Keratinocyte (primary cell): Measurements from ENCODE around the gene PDE9A. TPM values are rescaled to one million over a fixed set of nuclear protein-coding genes. Genes with fewer than 3 reads are reported as not detected.

Experiments
- DNase-seq: peaks from one replicate; pipeline ENCODE4 v3.0.0-alpha.2; 2011; ENCODE audit warnings: low read depth, missing footprints, low spot score
- FAIRE-seq: peaks from 2 replicates; lab custom pipeline; 2011; peaks lifted over from hg19 to GRCh38; lab: Jason Lieb, UNC
- H2AFZ ChIP-seq: 2 replicates; pipeline ENCODE4 v1.6.0; 2012; ENCODE audit warnings: low read length, control low read depth, inconsistent platforms; ENCODE audit not compliant: control insufficient read depth
- H3K27ac ChIP-seq: 2 replicates; pipeline ENCODE4 v1.5.1; 2011; ENCODE audit warnings: low read length; ENCODE audit not compliant: control insufficient read depth, insufficient read depth
- H3K27me3 ChIP-seq: 3 replicates; pipeline ENCODE4 v1.6.0; 2011; ENCODE audit warnings: low read length; ENCODE audit not compliant: control insufficient read depth, insufficient read depth; ENCODE audit errors: extremely low read depth
- H3K36me3 ChIP-seq, 2 experiments: 2 replicates in 1 of 2; 3 replicates in 1 of 2; pipeline ENCODE4 v1.5.1; 2011; ENCODE audit warnings: low read length in 2 of 2, mild to moderate bottlenecking in 1 of 2; ENCODE audit not compliant: control insufficient read depth in 2 of 2, insufficient read depth in 2 of 2; ENCODE audit errors: extremely low read depth in 1 of 2
- H3K4me1 ChIP-seq: 3 replicates; pipeline ENCODE4 v1.5.1; 2011; ENCODE audit warnings: low read length; ENCODE audit not compliant: control insufficient read depth, insufficient read depth; ENCODE audit errors: extremely low read depth
- H3K4me2 ChIP-seq: 3 replicates; pipeline ENCODE4 v1.6.0; 2011; ENCODE audit warnings: low read depth, low read length; ENCODE audit not compliant: control insufficient read depth, insufficient read depth; ENCODE audit errors: extremely low read depth
- H3K4me3 ChIP-seq, 3 experiments: fragments of 200-600 bp in 1 of 3; sonication (generic) in 1 of 3; 2 replicates in 2 of 3; 3 replicates in 1 of 3; pipeline ENCODE4 v1.5.1; 2011 to 2016; ENCODE audit warnings: low read length in 3 of 3, mild to moderate bottlenecking in 3 of 3, control low read depth in 2 of 3, inconsistent platforms in 1 of 3, low read depth in 1 of 3, mixed read lengths in 1 of 3, mixed run types in 1 of 3, moderate library complexity in 1 of 3; ENCODE audit not compliant: control insufficient read depth in 2 of 3, insufficient read depth in 2 of 3; ENCODE audit errors: extremely low read depth in 1 of 3
- H3K79me2 ChIP-seq: 2 replicates; pipeline ENCODE4 v1.6.0; 2012; ENCODE audit warnings: low read length; ENCODE audit not compliant: control insufficient read depth, insufficient read depth
- H3K9ac ChIP-seq: 3 replicates; pipeline ENCODE4 v1.6.0; 2011; ENCODE audit warnings: low read length; ENCODE audit not compliant: control insufficient read depth, insufficient read depth; ENCODE audit errors: extremely low read depth
- H3K9me1 ChIP-seq: 3 replicates; pipeline ENCODE4 v1.6.0; 2011; ENCODE audit warnings: low read length; ENCODE audit not compliant: control insufficient read depth, insufficient read depth; ENCODE audit errors: extremely low read depth
- H3K9me3 ChIP-seq: 2 replicates; pipeline ENCODE4 v1.5.1; 2012; ENCODE audit warnings: low read depth, low read length; ENCODE audit not compliant: control insufficient read depth
- H4K20me1 ChIP-seq: 3 replicates; pipeline ENCODE4 v1.6.0; 2011; ENCODE audit warnings: low read length; ENCODE audit not compliant: control insufficient read depth, insufficient read depth; ENCODE audit errors: extremely low read depth
- EZH2 ChIP-seq: IDR thresholded peaks from one replicate; pipeline ENCODE4 v1.6.1; 2012; ENCODE audit warnings: inconsistent platforms, mild to moderate bottlenecking, low read length, moderate library complexity
- dilution Hi-C: fragments of 300-500 bp; cut with MboI; formaldehyde crosslinking; loops from one replicate; pipeline ENCODE4 v1.7.0; 2020; ENCODE audit warnings: low sequenced_read_pairs; ENCODE audit not compliant: extremely low pct_ligation_motif_present
- polyA plus RNA-seq, 5 experiments: library from polyadenylated mRNA; depleted of rRNA in 3 of 5; stranded (reverse) in 3 of 5; stranded (forward) in 1 of 5; unstranded in 1 of 5; fragments of >200 nt; gene quantifications; 1 replicate in 1 of 5; 2 replicates in 3 of 5; 3 replicates in 1 of 5; pipeline versions ENCODE4 v1.2.1 to v1.2.3, GENCODE V29; 2011 to 2012; ENCODE audit warnings: missing spikeins in 2 of 5, low read depth in 1 of 5, low replicate concordance in 1 of 5
- TF ChIP-seq, protein P1 (sequence below), 3 experiments: IDR thresholded peaks in 1 of 3; conservative IDR thresholded peaks in 1 of 3; optimal IDR thresholded peaks in 1 of 3; 2 replicates in 2 of 3; 3 replicates in 1 of 3; pipeline versions ENCODE3 to v1.5.1; 2011; ENCODE audit warnings: low read length in 3 of 3, mild to moderate bottlenecking in 3 of 3, moderate library complexity in 2 of 3, control low read depth in 1 of 3, inconsistent platforms in 1 of 3; ENCODE audit not compliant: insufficient read depth in 2 of 3; ENCODE audit errors: extremely low read depth in 1 of 3

Gene PDE9A
- polyA plus RNA-seq, 1 donor (not counting 4 experiments of a cell fraction or from before 2014, with no cell fraction given), result 0.13 TPM

DNA sequence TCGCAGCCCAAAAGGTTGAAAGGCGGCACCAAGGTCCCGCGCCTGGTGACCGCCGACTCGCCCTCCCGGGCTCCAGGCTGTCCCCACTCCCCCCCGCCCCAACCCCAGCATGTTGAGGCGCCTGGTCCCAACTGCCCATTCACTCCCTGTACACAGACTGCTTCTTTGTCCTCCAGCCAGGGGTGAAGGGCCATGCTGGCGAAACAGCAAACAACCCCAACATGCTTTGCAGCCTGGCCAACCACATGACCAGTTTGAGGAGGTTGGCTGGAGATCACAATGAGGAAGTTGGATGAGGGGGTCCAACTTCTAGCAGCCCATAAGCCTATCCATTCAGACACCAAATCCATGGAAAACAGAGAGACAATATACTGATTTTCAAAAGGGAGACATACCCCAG lies 13.5 kb downstream of the PDE9A start:
- H3K4me1 ChIP-seq, result no peaks in the 10 kb centered on the region
- peaks cover under 1% of the 10 kb centered on the region for H3K27me3 ChIP-seq
- DNase-seq (no peak), FAIRE-seq (no peak)
- no peaks in the 10 kb centered on the region for H3K9me3 ChIP-seq
- dilution Hi-C loops, result no loop called here
- no peak for TF ChIP-seq EZH2
- TF ChIP-seq, protein P1, sequence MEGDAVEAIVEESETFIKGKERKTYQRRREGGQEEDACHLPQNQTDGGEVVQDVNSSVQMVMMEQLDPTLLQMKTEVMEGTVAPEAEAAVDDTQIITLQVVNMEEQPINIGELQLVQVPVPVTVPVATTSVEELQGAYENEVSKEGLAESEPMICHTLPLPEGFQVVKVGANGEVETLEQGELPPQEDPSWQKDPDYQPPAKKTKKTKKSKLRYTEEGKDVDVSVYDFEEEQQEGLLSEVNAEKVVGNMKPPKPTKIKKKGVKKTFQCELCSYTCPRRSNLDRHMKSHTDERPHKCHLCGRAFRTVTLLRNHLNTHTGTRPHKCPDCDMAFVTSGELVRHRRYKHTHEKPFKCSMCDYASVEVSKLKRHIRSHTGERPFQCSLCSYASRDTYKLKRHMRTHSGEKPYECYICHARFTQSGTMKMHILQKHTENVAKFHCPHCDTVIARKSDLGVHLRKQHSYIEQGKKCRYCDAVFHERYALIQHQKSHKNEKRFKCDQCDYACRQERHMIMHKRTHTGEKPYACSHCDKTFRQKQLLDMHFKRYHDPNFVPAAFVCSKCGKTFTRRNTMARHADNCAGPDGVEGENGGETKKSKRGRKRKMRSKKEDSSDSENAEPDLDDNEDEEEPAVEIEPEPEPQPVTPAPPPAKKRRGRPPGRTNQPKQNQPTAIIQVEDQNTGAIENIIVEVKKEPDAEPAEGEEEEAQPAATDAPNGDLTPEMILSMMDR (optimal IDR thresholded peaks at IDR 0.05 in 1 of 3, IDR thresholded peaks at IDR 0.05 in 1 of 3, conservative IDR thresholded peaks at IDR 0.05 in 1 of 3; ENCODE audit: extremely low read depth in 1 of 3, insufficient read depth in 2 of 3, low read length in 3 of 3), result no peak
- no peak overlapping the region for H2AFZ ChIP-seq
- no peaks in the 10 kb centered on the region for H3K36me3 ChIP-seq
- H3K79me2 ChIP-seq, result no peaks in the 10 kb centered on the region
- no peak overlapping the region for H3K4me2 ChIP-seq
- no peaks in the 10 kb centered on the region for H3K9me1 ChIP-seq
- H3K27ac ChIP-seq, result no peak overlapping the region
- no peaks in the 10 kb centered on the region for H4K20me1 ChIP-seq
- no peak overlapping the region for H3K4me3 ChIP-seq
- H3K9ac ChIP-seq, result no peak overlapping the region

- no peak overlapping the region for H3K27ac ChIP-seq
- DNase-seq, result no peak
- H3K4me2 ChIP-seq, result no peak overlapping the region
- TF ChIP-seq EZH2, result no peak
- TF ChIP-seq, protein P1 (optimal IDR thresholded peaks at IDR 0.05 in 1 of 3, IDR thresholded peaks at IDR 0.05 in 1 of 3, conservative IDR thresholded peaks at IDR 0.05 in 1 of 3; ENCODE audit: extremely low read depth in 1 of 3, insufficient read depth in 2 of 3, low read length in 3 of 3), result no peak
- H3K9ac ChIP-seq, result no peak overlapping the region
- no peak for FAIRE-seq
- no peaks in the 10 kb centered on the region for H3K9me3 ChIP-seq
- no peaks in the 10 kb centered on the region for H3K36me3 ChIP-seq
- dilution Hi-C loops, result no loop called here
- no peaks in the 10 kb centered on the region for H3K4me1 ChIP-seq
- peaks cover 7% of the 10 kb centered on the region for H3K27me3 ChIP-seq
- H4K20me1 ChIP-seq, result no peaks in the 10 kb centered on the region
- no peaks in the 10 kb centered on the region for H3K79me2 ChIP-seq
- no peaks in the 10 kb centered on the region for H3K9me1 ChIP-seq
- H3K4me3 ChIP-seq, result no peak overlapping the region
- H2AFZ ChIP-seq, result no peak overlapping the region
These were observed 15.0 kb downstream of the PDE9A start for GRCh38 chr21:42668298-42668992.
